Stomach (tissue), 4 donors: ENCODE data around the gene LCN6.

Experiments
- CTCF ChIP-seq, 7 experiments: fragments of 450-650 bp in 4 of 7; fragments of 200-600 bp in 3 of 7; sonication (generic) in 3 of 7; IDR thresholded peaks; one replicate each; pipeline ENCODE4 v1.5.1; 2016 to 2019; ENCODE audit warnings: antibody characterized with exemption in 7 of 7, control low read depth in 2 of 7, mild to moderate bottlenecking in 1 of 7
- EP300 ChIP-seq: sonication (generic); formaldehyde crosslinking; IDR thresholded peaks from one replicate; pipeline ENCODE4 v1.6.1; 2017; ENCODE audit warnings: antibody characterized with exemption
- POLR2A ChIP-seq, 4 donors: fragments of 450-650 bp; IDR thresholded peaks; one replicate each; pipeline ENCODE4 v1.6.1; 2016; ENCODE audit warnings: antibody characterized with exemption in 4 of 4, control low read depth in 2 of 4, mild to moderate bottlenecking in 1 of 4, moderate library complexity in 1 of 4
- POLR2AphosphoS5 ChIP-seq, 3 donors: sonication (generic); formaldehyde crosslinking; IDR thresholded peaks; one replicate each; pipeline ENCODE4 v1.6.1; 2016; ENCODE audit warnings: antibody characterized with exemption in 3 of 3

- no peak for TF ChIP-seq EP300
- TF ChIP-seq POLR2A (IDR thresholded peaks at IDR 0.05), result no peak
- no peak for TF ChIP-seq CTCF (IDR thresholded peaks at IDR 0.05)
- no peak for TF ChIP-seq POLR2AphosphoS5 (IDR thresholded peaks at IDR 0.05)
Observed at GRCh38 chr9:136720898-136721338, 27.4 kb downstream of the LCN6 start.
